ENCODE results near the gene RRM2. TPM values are rescaled to one million over a fixed set of nuclear protein-coding genes. Genes with fewer than 3 reads are reported as not detected.

RRM2 gene
- total and polyA plus RNA-seq, 2 of the 4 experiments (the other 2 are of a cell fraction): 53.6 to 68.5 TPM

DNA sequence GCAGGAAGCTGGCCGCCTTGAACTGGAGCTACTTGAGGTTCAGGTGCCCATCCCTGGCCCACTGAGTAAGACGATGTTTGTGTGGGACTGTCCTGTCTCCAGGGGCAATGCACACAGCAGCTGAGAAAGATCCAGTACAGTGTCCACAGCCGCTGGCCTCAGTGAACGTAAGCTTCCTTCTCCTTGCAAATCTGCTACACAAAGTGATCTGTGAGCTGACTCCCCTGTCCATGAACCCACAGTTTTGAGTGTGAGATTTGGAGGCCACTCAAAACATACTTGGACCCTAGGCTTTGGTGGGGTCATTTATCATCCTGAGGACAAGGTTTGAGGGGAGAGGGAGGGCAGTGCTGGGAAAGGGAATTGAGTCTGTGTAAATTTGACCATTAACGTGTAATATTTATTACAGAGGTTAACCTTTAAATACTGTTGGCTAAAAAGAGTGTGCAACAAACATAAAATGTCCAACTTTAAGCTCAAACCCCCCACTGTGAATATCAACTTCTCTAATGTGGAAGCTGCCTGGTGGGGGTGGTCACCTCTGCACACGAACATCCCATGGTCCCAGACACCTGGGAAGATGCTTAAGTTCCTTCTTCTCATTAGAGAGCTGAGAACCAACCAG is 37.4 kb upstream of the RRM2 start:
- no peak for DNase-seq
- Histone ChIP-seq H2AK9ac (replicated peaks; ENCODE audit: low read depth, low read length, poor library complexity) (no peak overlapping the region), H3K23ac (ENCODE audit: low read depth, low read length) (no peak overlapping the region), H3K36me3 (ENCODE audit: control insufficient read depth, insufficient read depth, low read length) (no peaks in the 10 kb centered on the region), H4K20me1 (ENCODE audit: insufficient read depth, low read length) (no peaks in the 10 kb centered on the region), H3K4me2 (ENCODE audit: low read depth, low read length) (no peak overlapping the region), H4K5ac (ENCODE audit: low read depth, low read length) (no peak overlapping the region), H3K18ac (ENCODE audit: low read depth, low read length) (no peak overlapping the region), H3K4me3 (ENCODE audit: insufficient read depth, low read depth, low read length) (no peak overlapping the region), H3K56ac (ENCODE audit: extremely low read depth, insufficient read depth, low read length) (no peak overlapping the region), H3K9me3 (ENCODE audit: control insufficient read depth, insufficient read depth, low read length) (peaks cover 2% of the 10 kb centered on the region; the same call in 1 of the 2 replicates), H2AFZ (replicated peaks; ENCODE audit: low read length, poor library complexity) (no peak overlapping the region), H3K4me1 (ENCODE audit: control insufficient read depth, insufficient read depth, low read length) (no peaks in the 10 kb centered on the region), H3K27ac (ENCODE audit: insufficient read depth, low read length) (no peak overlapping the region), H3K27me3 (ENCODE audit: control insufficient read depth, insufficient read depth, low read length) (peaks cover 71% of the 10 kb centered on the region), H2BK5ac (ENCODE audit: low read depth, low read length, poor library complexity, severe bottlenecking) (no peak overlapping the region), H4K8ac (ENCODE audit: low read depth in 2 of 2, low read length in 2 of 2) (no peak overlapping the region), H2BK20ac (ENCODE audit: low read depth, low read length) (no peak overlapping the region), H3K14ac (replicated peaks; ENCODE audit: low read depth, low read length) (no peak overlapping the region), H3K9me1 (ENCODE audit: insufficient read depth, low read length) (no peaks in the 10 kb centered on the region), H2AK5ac (ENCODE audit: low read depth, low read length) (no peak overlapping the region), H3K79me1 (ENCODE audit: low read depth in 1 of 2, low read length in 2 of 2) (no peaks in the 10 kb centered on the region), H3K4ac (ENCODE audit: low read depth, low read length) (no peak overlapping the region), H4K91ac (ENCODE audit: insufficient read depth, low read depth, low read length) (no peak overlapping the region), H2BK15ac (ENCODE audit: low read depth, low read length) (no peak overlapping the region), H3K9ac (ENCODE audit: low read depth, low read length) (no peak overlapping the region), H2BK120ac (ENCODE audit: low read depth, low read length) (no peak overlapping the region)
- TF ChIP-seq, protein P1, sequence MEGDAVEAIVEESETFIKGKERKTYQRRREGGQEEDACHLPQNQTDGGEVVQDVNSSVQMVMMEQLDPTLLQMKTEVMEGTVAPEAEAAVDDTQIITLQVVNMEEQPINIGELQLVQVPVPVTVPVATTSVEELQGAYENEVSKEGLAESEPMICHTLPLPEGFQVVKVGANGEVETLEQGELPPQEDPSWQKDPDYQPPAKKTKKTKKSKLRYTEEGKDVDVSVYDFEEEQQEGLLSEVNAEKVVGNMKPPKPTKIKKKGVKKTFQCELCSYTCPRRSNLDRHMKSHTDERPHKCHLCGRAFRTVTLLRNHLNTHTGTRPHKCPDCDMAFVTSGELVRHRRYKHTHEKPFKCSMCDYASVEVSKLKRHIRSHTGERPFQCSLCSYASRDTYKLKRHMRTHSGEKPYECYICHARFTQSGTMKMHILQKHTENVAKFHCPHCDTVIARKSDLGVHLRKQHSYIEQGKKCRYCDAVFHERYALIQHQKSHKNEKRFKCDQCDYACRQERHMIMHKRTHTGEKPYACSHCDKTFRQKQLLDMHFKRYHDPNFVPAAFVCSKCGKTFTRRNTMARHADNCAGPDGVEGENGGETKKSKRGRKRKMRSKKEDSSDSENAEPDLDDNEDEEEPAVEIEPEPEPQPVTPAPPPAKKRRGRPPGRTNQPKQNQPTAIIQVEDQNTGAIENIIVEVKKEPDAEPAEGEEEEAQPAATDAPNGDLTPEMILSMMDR (conservative IDR thresholded peaks at IDR 0.05; ENCODE audit: low read depth, low read length): no peak
- no peak for TF ChIP-seq ELK1 (IDR thresholded peaks at IDR 0.05; ENCODE audit: borderline replicate concordance, low read depth, low read length)
- no peak for TF ChIP-seq BHLHE40 (IDR thresholded peaks at IDR 0.05; ENCODE audit: low read depth, low read length)
- no peak for TF ChIP-seq CEBPB (IDR thresholded peaks at IDR 0.05; ENCODE audit: low read depth, low read length)
- TF ChIP-seq RFX5 (IDR thresholded peaks at IDR 0.05; ENCODE audit: low read depth, low read length): no peak
- no peak for TF ChIP-seq MAZ (IDR thresholded peaks at IDR 0.05; ENCODE audit: borderline replicate concordance, low read depth, low read length)
- no peak for TF ChIP-seq POLR2A (IDR thresholded peaks at IDR 0.05; ENCODE audit: low read depth, low read length)
- TF ChIP-seq RCOR1 (IDR thresholded peaks at IDR 0.05; ENCODE audit: insufficient replicate concordance, low read length): no peak
- TF ChIP-seq NFE2L2 (IDR thresholded peaks at IDR 0.05; ENCODE audit: low read depth, low read length): no peak
- no peak for TF ChIP-seq USF2 (IDR thresholded peaks at IDR 0.05; ENCODE audit: low read depth, low read length)
- TF ChIP-seq MXI1 (IDR thresholded peaks at IDR 0.05; ENCODE audit: borderline replicate concordance, low read depth, low read length): no peak
- no peak for TF ChIP-seq MAFK (IDR thresholded peaks at IDR 0.05; ENCODE audit: low read depth, low read length)
- no peak for TF ChIP-seq CHD1 (IDR thresholded peaks at IDR 0.05; ENCODE audit: low read depth, low read length)
- TF ChIP-seq RAD21 (IDR thresholded peaks at IDR 0.05; ENCODE audit: low read length): no peak
- no peak for TF ChIP-seq FOS (IDR thresholded peaks at IDR 0.05; ENCODE audit: low read depth, low read length)
- TF ChIP-seq SMC3 (IDR thresholded peaks at IDR 0.05; ENCODE audit: low read depth, low read length): no peak
- ChIA-PET POLR2A (ENCODE audit: unreplicated experiment) (no interaction called here), CTCF (interaction anchor here (1.7 kb wide), 1 partner anchor 12 kb away, joined by 8 read pairs; no protein-coding TSS in a partner anchor)
- no peak for ATAC-seq (ENCODE audit: low read depth)
- no CpG with 5 or more reads among the region's 6 CpGs for WGBS, 2 experiments (ENCODE audit: extremely low coverage in 2 of 2, insufficient read length in 1 of 2)
- intact Hi-C loops (cut with micrococcal nuclease): no loop called here
- in situ Hi-C loops (cut with MboI; ENCODE audit: low sequenced_read_pairs): no loop called here
- no TSS peak for BruUV-seq (replicated peaks)
- dilution Hi-C loops (cut with HindIII; ENCODE audit: low sequenced_read_pairs, unreplicated experiment): no loop called here
